RKO (cell line): Measurements from ENCODE around the gene SRRM3.
"Not testable (repeated sequence)": the region's sequence is repeated elsewhere in the genome, so short reads cannot be mapped to it uniquely, and the experiment has no call there.

Experiments
- DNase-seq: peaks from one replicate; pipeline ENCODE4 v3.0.0-alpha.2; 2016; ENCODE audit warnings: low spot score

SRRM3 gene

DNA sequence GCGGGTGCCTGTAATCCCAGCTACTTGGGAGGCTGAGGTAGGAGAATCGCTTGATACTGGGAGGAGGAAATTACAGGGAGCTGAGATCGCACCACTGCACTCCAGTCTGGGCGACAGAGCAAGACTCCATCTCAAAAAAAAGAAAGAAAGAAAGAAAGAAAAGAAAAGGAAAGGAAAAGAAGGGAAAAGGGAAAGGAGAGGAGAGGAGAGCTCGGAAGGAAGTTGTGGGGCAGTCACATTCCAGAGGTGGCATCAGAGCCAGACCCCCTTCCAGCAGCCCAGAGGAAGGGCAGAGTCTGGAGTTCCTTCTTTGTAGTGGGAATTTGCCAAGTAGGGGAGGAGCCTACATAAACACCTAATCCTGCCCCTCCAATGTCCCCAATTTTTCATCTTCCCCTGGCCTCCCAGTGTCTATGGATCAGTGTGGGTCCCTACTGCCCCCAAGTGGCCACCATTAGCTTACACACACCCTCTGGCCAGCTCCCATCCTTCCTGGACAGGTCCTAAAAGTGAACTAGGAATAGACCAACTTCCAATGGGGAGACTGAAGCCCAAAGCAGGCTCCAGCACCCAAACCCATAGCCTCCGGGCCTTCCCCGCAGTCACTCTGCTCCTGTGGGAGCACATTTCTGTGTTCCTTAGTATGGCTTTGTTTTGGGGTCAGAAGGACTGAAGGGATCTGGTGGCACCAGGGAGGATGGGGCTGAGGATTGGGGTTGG, 61.1 kb downstream of the SRRM3 start:
- peak; percentile 76 for DNase-seq

DNA sequence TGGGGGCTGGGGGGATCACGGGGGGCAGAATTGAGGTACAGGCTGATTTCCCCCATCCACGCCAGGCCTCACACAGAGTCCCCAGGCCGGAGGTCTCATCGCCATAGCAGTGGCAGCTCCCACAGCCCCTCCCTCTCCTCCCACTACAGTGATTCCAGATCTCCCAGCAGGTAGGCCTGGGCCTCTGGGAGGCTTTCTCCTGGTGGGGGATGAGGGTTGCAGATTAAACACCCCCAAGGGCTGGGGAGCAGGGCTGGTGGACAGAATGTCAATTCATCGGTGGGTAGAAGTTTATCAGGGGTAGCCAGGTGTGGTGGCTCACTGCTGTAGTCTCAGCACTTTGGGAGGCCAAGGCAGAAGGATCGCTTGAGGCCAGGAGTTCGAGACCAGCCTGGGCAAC, 63.6 kb downstream of the SRRM3 start:
- DNase-seq = no peak

DNA sequence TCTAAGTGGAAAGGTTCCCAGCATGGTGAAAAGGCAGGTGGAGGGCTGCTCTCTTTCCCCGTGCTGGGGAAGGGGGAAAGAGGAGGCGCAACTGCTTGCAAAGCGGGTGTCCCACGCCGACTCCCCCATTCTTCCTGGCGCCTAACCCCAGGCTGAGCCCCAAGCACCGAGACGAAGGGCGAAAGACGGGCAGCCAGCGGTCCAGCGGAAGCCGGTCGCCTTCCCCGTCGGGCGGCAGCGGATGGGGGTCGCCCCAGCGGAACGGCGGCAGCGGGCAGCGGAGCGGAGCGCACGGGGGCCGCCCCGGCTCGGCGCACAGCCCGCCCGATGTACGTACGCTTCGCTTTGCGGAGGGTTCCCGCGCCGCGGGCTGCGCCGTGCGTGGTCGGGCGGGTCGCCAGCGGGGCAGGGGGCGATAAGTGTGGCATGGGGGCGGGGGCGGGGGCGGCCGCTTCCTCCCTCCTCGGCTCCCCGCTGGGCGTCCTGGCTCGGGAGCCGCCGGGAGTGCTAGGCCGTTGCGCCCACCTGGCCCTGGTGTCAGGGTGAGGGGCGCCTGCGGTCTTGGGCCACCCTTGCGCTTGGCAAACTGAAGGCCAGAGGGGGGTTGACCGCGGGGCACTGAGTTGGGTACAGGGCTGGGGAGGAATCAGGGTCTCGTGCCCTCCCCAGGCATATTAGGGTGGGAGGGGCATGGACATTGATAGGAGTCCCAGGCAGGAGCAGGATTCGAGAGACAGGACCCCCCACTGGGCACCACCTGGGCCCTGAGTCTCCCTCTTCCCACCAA, 65.6 kb downstream of the SRRM3 start:
- no peak for DNase-seq

DNA sequence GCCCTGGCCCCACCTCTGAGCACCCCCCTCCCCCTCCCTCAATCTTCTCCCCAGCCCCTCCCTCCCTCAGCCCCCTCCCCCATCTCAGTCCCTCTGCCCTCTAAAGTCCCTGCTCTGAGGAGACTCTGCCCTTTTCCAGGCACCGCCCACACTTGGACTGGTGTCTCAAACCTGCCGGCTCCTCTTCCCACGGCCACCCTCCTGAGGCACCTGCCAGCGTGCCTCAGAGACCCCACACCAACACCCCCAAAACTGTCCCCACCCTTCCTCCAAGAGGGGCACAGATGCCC, 66.1 kb downstream of the SRRM3 start:
- DNase-seq = no peak

DNA sequence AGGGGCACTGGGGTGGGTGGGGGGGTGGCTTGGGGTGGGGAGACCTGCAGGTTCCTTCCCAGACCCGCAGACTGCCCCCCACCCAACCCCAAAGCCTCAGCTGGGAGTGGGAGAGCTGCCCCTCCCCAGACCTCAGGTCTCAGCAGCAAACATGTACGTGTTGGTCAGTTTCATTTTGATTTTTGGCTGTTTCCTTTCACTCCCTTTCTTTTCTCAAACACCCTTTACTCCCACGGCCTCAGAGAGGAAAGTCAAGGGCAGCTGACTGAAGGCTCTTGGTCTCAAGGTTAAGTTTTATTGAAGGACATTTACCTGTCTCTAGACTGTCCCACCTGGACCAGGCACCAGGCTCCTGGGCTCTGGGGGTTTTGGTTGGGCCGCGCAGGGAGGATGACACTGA, 66.7 kb downstream of the SRRM3 start:
- no peak for DNase-seq

DNA sequence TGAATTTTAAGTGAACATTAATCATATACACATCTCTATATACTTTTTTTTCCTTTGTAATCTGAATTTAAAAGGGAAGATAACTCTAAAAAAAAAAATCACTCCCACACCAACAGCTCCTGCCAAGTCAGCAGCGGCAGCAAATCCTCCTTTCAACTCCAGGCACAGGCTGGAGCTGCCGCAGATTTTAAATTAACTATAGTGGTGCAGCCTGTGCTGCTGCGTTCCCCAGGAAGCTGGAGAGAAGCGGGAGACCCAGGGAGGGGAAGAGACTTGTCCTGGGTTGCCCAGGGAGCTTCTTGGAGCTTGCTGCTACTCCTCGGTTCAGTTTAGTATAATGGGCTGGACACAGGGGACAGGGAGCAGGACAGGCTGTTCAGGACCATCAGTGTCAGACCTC, 68.2 kb downstream of the SRRM3 start:
- no peak for DNase-seq

DNA sequence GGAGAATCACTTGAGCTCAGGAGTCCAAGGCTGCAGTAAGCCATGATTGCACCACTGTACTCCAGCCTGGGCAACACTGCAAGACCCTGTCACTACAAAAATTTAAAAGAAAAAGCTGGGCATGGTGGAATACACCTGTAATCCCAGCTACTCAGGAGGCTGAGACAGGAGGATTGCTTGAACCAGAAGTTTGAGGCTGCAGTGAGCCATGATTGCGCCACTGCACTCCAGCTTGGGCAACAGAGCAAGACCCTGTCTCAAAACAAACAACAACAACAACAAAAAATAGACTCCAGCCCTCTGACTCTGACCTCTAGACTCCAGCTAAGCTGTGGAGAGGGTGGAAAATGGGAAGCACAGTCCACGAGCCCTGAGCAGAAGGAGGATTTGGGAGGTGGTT, 69.7 kb downstream of the SRRM3 start:
- DNase-seq = not testable (repeated sequence)

DNA sequence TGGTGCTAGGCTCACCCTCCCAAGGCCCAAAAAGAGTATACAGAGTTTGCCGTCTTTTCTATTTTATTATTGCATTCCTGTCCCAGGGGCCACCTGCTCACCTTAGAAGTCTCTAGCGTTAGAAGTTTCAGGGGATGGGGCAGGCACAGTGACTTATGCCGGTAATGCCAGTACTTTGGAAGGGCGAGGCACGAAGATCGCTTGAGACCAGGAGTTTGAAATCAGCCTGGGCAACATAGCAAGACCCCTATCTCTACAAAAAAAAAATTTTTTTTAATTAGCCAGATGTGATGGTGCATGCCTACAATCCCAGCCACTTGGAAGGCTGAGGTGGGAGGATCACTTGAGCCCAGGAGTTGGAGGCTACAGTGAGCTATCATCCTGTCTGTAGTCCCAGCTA, 70.4 kb downstream of the SRRM3 start:
- DNase-seq = no peak

DNA sequence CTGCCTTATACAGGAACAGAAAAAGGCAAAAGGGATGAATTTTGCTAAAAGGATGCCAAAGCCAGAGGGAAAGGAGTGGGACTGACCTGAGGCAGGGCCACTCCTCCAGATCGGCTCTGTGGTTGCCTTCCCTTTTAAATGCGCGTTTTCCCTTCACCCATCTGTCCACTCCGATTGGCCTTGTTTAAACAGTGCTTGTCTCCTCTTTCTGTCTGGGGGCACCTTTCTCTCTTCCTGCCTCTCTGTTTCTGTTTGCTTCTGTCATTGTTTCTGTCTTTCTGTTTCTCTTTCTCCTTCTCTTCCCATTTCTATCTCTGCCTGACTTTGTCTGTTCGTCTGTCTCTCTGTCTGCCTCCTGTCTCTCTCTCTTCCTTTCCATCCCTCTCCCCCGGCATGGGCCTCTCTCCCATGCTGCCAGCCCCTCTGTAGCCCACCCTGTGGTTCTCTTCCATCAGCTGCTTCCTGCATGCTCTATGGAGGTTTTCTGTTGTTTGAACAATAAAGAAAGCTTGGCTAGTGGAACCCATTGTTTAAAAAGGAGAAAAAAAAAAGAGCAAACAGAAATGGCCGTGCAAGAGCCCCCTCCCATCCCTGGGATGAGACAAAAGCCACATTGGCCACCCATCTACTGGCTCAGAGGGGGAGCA, 71.3 kb downstream of the SRRM3 start:
- DNase-seq = no peak

DNA sequence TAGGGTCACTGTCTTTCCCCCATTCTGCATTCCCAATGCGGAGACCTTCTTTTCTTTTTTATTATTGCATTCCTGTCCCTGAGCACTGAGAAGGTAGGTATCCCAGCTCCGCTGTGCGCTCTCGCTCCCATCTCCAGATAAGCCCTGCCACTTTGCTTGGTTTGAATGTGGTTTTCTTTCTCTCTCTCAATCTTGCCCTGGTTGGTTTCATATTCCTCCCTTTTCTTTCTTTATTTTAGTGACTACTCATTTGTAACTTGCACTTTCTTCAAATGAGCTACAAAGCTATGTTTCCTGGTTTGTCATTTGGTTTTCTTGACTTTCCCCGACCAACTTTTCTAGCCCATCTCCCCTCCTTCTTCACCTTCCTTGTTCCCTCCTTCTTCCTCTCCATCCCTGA, 71.8 kb downstream of the SRRM3 start:
- DNase-seq = no peak

DNA sequence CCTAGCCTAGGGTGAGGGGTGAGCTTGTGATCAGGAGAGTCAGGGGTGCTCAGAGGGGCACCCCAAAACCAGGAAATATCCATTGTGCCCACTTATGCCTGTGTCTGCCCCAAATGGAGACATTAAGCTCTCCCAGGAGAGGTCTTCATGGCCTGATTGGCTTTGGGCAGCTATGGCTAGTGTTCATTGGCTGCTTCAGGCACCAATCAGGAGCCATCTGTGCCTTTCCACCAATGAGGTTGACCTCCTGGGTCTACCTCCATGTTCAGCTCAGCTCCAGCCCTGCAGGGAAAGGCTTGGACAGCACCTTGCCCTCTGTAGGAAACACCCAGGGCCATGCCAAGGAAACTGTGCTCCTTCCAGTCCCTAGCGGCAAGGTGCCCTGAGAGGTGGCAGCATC, 76.8 kb downstream of the SRRM3 start:
- DNase-seq = no peak

DNA sequence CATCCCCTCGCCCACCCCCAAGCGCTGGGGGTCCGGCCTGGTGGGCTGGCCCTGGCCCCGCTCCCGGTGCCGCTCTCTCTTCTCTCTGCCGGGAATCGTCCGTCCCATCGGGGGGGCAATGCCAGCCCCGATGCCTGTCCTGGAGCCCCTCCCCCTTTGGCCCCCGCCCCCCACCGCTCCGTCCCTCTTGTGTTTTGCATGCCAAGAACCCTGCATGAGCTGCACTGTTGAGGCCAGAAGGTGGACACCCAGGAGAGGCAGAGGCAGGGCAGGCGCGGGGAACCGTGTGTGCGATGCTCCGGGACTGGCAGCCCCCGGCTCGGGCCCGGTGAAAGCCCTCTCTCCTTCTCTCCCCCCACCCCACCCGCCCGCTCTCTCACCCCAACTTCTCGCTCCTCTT, 78.7 kb downstream of the SRRM3 start:
- no peak for DNase-seq

DNA sequence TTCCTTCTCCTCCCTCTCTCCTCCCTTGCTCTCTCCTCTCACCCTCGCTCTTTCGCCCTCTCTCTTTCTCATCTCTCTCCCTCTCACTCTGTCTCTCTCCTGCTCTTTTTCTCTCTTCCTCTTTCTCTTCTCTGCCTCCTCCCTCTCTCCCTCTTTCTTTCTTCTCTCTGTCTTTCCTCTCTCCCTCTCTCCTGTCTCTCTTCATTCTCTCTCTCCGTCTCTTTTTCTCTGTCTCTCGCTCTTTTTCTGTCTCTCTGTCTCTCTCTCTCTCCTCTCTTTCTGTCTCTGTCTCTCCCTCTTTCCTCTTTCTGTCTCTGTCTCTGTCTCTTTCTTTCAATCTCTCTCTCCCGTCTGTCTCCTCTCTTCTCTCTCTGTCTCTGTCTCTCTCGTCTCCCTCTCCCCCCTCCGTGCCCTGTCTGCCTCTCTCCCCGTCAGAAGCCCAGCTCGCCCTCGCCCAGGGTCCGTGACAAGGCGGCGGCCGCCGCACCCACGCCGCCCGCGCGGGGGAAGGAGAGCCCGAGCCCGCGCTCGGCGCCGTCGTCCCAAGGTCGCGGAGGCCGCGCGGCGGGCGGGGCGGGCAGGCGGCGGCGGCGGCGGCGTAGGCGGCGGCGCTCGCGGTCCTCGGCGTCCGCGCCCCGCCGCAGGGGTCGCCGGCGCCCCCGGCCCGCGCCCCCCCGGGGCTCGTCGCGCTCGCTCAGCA, 79.5 kb downstream of the SRRM3 start:
- no peak for DNase-seq

DNA sequence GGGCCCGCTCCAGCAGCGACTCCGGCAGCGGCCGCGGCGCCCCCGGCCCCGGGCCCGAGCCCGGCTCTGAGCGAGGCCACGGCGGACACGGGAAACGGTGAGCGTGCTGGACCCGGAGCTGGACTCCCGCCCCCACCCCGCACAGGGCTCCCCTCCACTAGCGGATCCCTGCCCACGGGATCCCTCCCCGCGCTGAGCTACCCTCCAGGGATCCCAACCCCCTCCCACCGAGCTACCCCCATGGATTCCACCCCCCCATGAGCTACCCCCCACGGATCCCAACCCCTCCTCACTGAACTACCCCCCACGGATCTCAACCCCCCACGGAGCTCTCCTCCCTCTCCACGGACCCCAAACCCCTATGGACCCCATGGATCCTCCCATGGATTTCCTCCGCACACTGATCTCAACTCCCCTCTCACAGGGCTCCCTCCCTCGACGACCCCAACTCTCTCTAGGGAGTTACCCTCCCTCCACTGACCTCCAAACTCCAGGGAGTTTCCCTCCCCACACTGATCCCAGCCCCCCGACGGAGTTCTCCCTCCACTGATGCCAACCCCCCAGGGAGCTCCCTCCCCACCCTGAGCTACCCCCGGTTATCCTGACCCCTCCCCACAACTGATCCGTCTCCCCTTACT, 80.1 kb downstream of the SRRM3 start:
- DNase-seq = no peak

DNA sequence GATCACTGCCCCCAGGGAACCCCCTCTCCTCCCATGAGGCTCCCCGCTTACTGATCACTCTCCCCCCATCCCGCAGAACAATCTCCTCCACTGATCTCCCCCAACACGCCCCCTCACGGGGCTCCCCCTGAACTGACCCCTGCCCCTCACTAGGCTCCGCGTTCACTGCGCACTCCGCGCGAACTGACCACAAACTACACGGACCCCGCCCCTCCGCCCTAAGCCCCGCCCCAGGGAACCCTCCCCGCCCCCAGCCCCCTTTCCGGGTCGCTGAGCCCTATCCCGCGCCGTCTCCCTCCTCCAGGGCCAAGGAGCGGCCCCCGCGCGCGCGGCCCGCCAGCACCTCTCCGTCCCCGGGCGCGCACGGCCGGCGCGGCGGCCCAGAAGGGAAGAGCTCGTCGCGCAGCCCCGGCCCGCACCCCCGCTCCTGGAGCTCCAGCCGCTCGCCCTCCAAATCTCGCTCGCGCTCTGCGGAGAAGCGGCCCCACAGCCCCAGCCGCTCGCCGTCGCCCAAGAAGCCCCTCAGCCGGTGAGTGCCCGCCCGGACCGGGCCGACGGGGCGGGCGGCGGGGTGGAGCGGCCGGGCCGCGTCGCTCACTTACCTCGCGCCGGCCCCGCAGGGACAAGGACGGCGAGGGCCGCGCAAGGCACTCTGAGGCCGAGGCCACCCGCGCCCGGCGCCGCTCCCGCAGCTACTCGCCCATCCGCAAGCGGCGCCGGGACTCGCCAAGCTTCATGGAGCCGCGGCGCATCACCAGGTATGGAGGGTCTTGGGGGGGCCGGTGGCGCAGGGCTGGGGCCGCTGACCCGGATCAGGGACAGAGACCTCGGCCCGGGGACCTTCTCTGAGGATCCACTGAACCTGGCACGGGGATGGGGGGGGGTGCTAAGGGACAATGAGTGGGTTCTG, 80.9 kb downstream of the SRRM3 start:
- DNase-seq = no peak

DNA sequence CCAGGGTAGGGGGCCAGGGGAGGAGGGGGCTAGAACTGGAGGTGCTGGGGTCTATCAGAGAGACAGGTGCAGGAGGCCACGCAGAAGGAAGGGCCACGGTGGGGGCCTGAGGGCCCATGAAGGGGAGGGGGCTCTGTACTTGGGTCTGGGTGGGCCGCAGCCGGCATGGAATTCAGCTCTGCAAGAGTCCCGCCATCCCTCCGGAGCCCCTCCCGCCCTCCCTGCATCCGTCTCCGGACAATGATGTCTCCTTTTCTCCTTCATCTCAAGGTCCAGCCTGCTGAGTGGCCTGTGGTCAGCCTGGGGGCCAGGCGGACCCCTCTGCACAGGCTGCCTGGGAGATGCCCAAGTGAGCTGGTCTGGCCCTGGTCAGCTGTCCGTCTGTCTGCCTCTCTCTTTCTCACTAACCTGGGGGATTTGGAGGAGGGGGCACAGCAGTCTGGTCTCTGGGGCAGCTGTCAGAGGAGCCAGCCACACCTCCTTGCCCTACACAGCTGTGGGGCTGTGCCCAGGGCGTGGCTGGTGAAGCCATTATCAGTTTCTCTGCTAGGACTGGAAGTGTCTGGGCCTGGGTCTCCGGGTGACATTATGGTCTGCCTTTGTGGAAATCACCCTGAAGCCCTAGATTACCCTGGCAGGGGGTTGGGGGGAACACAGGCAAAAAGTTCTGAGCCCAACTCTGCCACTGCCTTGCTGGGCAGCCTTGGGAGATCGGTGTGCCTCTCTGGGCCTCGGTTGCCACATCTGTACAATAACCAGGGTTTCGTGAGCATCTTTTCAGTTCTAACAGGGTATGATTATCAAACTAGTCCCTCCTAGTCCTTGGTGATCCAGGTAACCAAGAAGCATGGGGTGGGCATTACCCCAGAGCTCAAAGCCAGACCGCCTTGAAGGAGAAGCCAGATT, 81.8 kb downstream of the SRRM3 start:
- DNase-seq = no peak

DNA sequence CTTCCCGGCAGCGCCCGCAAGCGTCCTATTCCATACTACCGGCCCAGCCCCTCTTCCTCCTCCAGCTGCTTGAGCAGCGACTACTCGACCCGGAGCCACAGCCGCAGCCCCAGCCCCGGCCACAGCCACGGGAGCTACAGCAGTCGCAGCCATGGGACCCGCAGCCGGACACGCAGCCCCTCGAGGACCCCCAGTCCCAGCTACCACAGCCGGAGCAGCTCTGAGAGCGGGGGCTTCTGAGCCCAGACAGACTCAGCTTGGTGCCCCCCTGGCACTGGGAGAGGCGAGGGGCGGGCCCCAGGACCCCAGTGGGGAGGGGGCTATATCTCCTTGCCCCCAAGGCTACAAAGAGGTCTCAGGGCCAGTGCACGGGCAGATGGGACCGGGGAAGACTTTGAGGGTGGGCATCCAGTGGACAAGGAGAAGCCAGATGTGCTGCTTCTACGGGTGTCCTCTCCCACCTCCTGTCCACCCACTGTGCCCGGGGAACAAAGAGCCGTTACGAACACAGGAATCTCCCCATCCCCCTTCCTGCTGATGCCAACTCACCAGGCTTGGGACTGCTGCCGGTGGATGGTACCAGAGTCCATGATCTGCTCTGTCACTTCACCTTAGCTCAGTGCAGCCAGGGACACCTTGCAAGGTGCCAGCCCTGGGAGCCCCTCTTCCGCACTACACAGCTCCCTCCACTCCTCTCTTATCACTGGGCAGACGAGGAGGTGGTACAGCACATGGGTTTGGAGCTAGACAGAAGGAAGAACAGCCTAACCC, 84.1 kb downstream of the SRRM3 start:
- no peak for DNase-seq

DNA sequence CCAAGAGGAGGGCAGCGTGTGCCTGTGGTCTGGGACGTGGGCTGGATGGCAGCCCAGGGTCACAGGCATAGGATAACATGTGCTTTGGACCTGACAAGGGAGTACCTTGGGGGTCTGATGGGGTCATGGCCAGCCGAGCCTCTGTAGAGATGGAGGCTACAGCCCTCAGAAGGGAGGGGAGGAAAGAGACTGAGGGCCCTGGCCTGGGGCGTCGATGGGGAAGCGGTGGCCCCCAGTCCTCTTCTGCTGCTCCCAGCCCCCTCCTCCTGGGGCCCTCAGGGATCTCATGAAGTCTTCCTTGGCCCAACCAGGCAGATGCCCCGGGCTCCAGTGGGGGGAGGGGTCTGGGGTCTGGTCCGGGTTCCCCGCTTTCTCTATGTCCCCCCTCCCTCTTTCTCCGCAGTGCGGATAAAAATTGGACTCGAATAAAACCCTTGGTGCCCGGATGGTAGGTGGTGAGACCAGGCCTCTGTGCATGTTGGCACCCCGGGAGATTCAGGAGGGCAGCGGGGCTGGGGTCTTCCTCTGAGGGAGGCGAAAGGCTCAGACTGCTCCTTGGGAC, 85.2 kb downstream of the SRRM3 start:
- DNase-seq = no peak

DNA sequence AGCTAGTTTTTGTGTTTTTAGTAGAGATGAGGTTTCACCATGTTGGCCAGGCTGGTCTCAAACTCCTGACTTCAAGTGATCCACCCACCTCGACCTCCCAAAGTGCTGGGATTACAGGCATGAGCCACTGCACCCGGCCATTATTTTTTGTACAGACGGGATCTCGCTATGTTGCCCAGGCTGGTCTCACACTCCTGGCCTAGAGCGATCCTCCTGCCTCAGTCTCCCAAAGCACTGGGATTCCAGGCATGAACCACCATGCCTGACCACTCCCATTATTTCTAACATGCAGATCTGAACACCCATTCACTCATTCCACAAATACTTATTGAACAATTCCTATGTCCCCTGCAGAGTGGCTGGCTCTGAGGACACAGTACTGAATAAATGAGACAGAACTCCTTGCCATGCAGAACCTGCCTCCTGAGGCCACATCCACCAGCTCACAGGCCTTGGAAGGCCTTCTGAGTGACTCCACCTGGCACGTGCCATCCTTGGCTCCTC, 89.2 kb downstream of the SRRM3 start:
- not testable (repeated sequence) for DNase-seq
